B cell (primary cell): Measurements from ENCODE around the gene COBL. TPM values are rescaled to one million over a fixed set of nuclear protein-coding genes. Genes with fewer than 3 reads are reported as not detected.

Experiments used
- ATAC-seq: fragments of 200-7000 bp; cut with Tn5 transposase; one replicate; pipeline ENCODE4 v1.10.0; 2021; ENCODE audit warnings: low read depth, mild to moderate bottlenecking, moderate number of reproducible peaks, moderate library complexity
- CTCF ChIA-PET: fragments of 350-600 bp; sonication (Branson Sonifier 250); formaldehyde crosslinking; loops from one replicate; lab custom pipeline; 2021; ENCODE audit warnings: antibody characterized with exemption, inconsistent platforms; lab: Charles Lee
- POLR2A ChIA-PET: fragments of 350-600 bp; sonication (Branson Sonifier 250); formaldehyde crosslinking; loops from one replicate; lab custom pipeline; 2021; ENCODE audit warnings: antibody characterized with exemption; lab: Charles Lee
- DNase-seq: peaks from one replicate; pipeline ENCODE4 v3.0.0; 2013
- H2AFZ ChIP-seq: 2 replicates; pipeline ENCODE4 v1.6.1; 2012; ENCODE audit warnings: mild to moderate bottlenecking, low read depth, low read length; ENCODE audit not compliant: insufficient read depth, poor library complexity, severe bottlenecking
- H3K27ac ChIP-seq, 2 donors: 1 replicate in 1 of 2; 2 replicates in 1 of 2; pipeline ENCODE4 v1.5.1; 2012 to 2013; ENCODE audit warnings: low read length in 2 of 2, mild to moderate bottlenecking in 2 of 2, moderate library complexity in 1 of 2
- H3K27me3 ChIP-seq, 4 experiments: fragments of 200-600 bp in 1 of 4; sonication (generic) in 1 of 4; replicated peaks in 1 of 4; 1 replicate in 2 of 4; 2 replicates in 2 of 4; pipeline versions ENCODE4 v1.6.1 to v1.7.0; 2013 to 2016; ENCODE audit warnings: low read length in 3 of 4, mild to moderate bottlenecking in 2 of 4, mixed read lengths in 1 of 4, moderate library complexity in 1 of 4; ENCODE audit not compliant: insufficient read depth in 4 of 4, control insufficient read depth in 3 of 4; ENCODE audit errors: control extremely low read depth in 1 of 4
- H3K36me3 ChIP-seq, 2 experiments: replicated peaks in 1 of 2; 1 replicate in 1 of 2; 2 replicates in 1 of 2; pipeline versions ENCODE4 v1.6.1 to v1.7.1; 2013; ENCODE audit warnings: low read length in 1 of 2; ENCODE audit not compliant: insufficient read depth in 2 of 2, control insufficient read depth in 1 of 2; ENCODE audit errors: control extremely low read depth in 1 of 2, extremely low read depth in 1 of 2
- H3K4me1 ChIP-seq, 2 donors: fragments of 200-600 bp in 1 of 2; sonication (generic) in 1 of 2; 1 replicate in 1 of 2; 2 replicates in 1 of 2; pipeline versions ENCODE4 v1.5.1 to v1.6.1; 2013 to 2017; ENCODE audit warnings: low read length in 2 of 2; ENCODE audit not compliant: control insufficient read depth in 2 of 2, insufficient read depth in 2 of 2
- H3K4me2 ChIP-seq: replicated peaks from 2 replicates; pipeline ENCODE3; 2012; ENCODE audit warnings: mild to moderate bottlenecking, low read depth, low read length; ENCODE audit not compliant: poor library complexity, severe bottlenecking
- H3K4me3 ChIP-seq, 5 experiments: fragments of 200-600 bp in 1 of 5; sonication (generic) in 1 of 5; 1 replicate in 3 of 5; 2 replicates in 2 of 5; pipeline versions ENCODE4 v1.5.1 to v1.7.0; 2011 to 2016; ENCODE audit warnings: low read length in 4 of 5, mild to moderate bottlenecking in 4 of 5, low read depth in 2 of 5, control low read depth in 1 of 5, moderate library complexity in 1 of 5; ENCODE audit not compliant: insufficient read depth in 1 of 5; ENCODE audit errors: control extremely low read depth in 1 of 5, extremely low read depth in 1 of 5
- H3K79me2 ChIP-seq: fragments of 200-600 bp; sonication (generic); one replicate; pipeline ENCODE4 v1.6.0; 2016; ENCODE audit warnings: low read length; ENCODE audit not compliant: control insufficient read depth, insufficient read depth
- H3K9ac ChIP-seq: fragments of 200-600 bp; sonication (generic); 2 replicates; pipeline ENCODE4 v1.6.1; 2017; ENCODE audit warnings: mild to moderate bottlenecking, low read length, moderate library complexity
- H3K9me3 ChIP-seq, 3 donors: one replicate each; pipeline versions ENCODE4 v1.6.1 to v1.7.1; 2013; ENCODE audit warnings: low read length in 2 of 3; ENCODE audit not compliant: control insufficient read depth in 2 of 3, insufficient read depth in 1 of 3; ENCODE audit errors: control extremely low read depth in 1 of 3
- H4K20me1 ChIP-seq: 2 replicates; pipeline ENCODE4 v1.6.0; 2012; ENCODE audit warnings: mild to moderate bottlenecking, low read length; ENCODE audit not compliant: insufficient read depth, control insufficient read depth, poor library complexity, severe bottlenecking
- H3K27ac Mint-ChIP-seq: one replicate; pipeline ENCODE4 v1.8.0; 2021; ENCODE audit warnings: mixed read lengths
- H3K27me3 Mint-ChIP-seq: one replicate; pipeline ENCODE4 v1.8.0; 2021; ENCODE audit warnings: mixed read lengths
- H3K4me1 Mint-ChIP-seq: one replicate; pipeline ENCODE4 v1.8.0; 2021; ENCODE audit warnings: mixed read lengths
- H3K4me3 Mint-ChIP-seq: one replicate; pipeline ENCODE4 v1.8.0; 2021; ENCODE audit warnings: mixed read lengths
- H3K9me3 Mint-ChIP-seq: one replicate; pipeline ENCODE4 v1.8.0; 2022; ENCODE audit warnings: mixed read lengths; ENCODE audit not compliant: insufficient read depth
- CTCF ChIP-seq: fragments of 200-600 bp; IDR thresholded peaks from one replicate; pipeline ENCODE4 v1.8.0; 2022; ENCODE audit warnings: antibody characterized with exemption, mild to moderate bottlenecking
- EZH2 ChIP-seq: IDR thresholded peaks from 2 replicates; pipeline ENCODE4 v1.6.1; 2012; ENCODE audit warnings: borderline replicate concordance, low read depth, mild to moderate bottlenecking, moderate library complexity, low read length; ENCODE audit not compliant: insufficient read depth, poor library complexity, severe bottlenecking
- WGBS: methylation state at CpG from one replicate; pipeline ENCODE4 v1.1.5; 2013; ENCODE audit warnings: missing lambda C conversion rate; ENCODE audit not compliant: insufficient coverage; 5-methylcytosine and 5-hydroxymethylcytosine counted together
- intact Hi-C: fragments of 100-400 bp; cut with micrococcal nuclease; formaldehyde crosslinking; loops from one replicate; pipeline ENCODE4 v1.10.0; 2022
- polyA plus RNA-seq: library from polyadenylated mRNA; depleted of rRNA; stranded (reverse); fragments of >200 nt; gene quantifications from 2 replicates; pipeline ENCODE4 v1.2.3, GENCODE V29; 2012
- total RNA-seq, 2 donors: library from RNA; stranded (reverse); fragments of 120-200 nt in 1 of 2; gene quantifications; 1 replicate in 1 of 2; 2 replicates in 1 of 2; pipeline versions ENCODE4 v1.2.3 to v1.2.4, GENCODE V29; 2013 to 2022

COBL gene
- total and polyA plus RNA-seq, 2 donors (not counting 1 experiment from before 2014, with no cell fraction given) = not detected

GRCh38 chr7:51268859-51269258 is 47.8 kb downstream of the COBL start:
- Histone ChIP-seq H3K36me3 (no peaks in the 10 kb centered on the region), H3K9ac (no peak overlapping the region), H2AFZ (no peak overlapping the region), H4K20me1 (no peaks in the 10 kb centered on the region), H3K9me3 (no peaks in the 10 kb centered on the region), H3K79me2 (no peaks in the 10 kb centered on the region), H3K4me2 (no peak overlapping the region), H3K27me3 (no peaks in the 10 kb centered on the region), H3K4me1 (no peaks in the 10 kb centered on the region), H3K4me3 (no peak overlapping the region), H3K27ac (no peak overlapping the region)
- ChIA-PET CTCF (no interaction called here), POLR2A (no interaction called here)
- Mint-ChIP-seq H3K9me3 (no peaks in the 10 kb centered on the region), H3K4me1 (no peaks in the 10 kb centered on the region), H3K27ac (no peak overlapping the region), H3K4me3 (no peak overlapping the region), H3K27me3 (no peaks in the 10 kb centered on the region)
- intact Hi-C loops = no loop called here
- ATAC-seq = no peak
- no peak for DNase-seq
- TF ChIP-seq EZH2 = no peak
- no peak for TF ChIP-seq CTCF
- 100% methylated on average over 2 of the region's 7 CpGs for WGBS

- Mint-ChIP-seq H3K27ac (no peak overlapping the region), H3K4me1 (no peaks in the 10 kb centered on the region), H3K4me3 (no peak overlapping the region), H3K9me3 (no peaks in the 10 kb centered on the region), H3K27me3 (no peaks in the 10 kb centered on the region)
- Histone ChIP-seq H3K27me3 (no peaks in the 10 kb centered on the region), H3K9ac (no peak overlapping the region), H3K79me2 (no peaks in the 10 kb centered on the region), H3K4me2 (no peak overlapping the region), H3K9me3 (no peaks in the 10 kb centered on the region), H2AFZ (no peak overlapping the region), H3K36me3 (no peaks in the 10 kb centered on the region), H3K4me1 (no peaks in the 10 kb centered on the region), H3K27ac (no peak overlapping the region), H4K20me1 (no peaks in the 10 kb centered on the region), H3K4me3 (no peak overlapping the region)
- DNase-seq (no peak), ATAC-seq (no peak)
- ChIA-PET CTCF (no interaction called here), POLR2A (no interaction called here)
- 100% methylated on average over 1 of the region's 2 CpGs for WGBS
- TF ChIP-seq EZH2 (no peak), CTCF (no peak)
- intact Hi-C loops = no loop called here
Observed at GRCh38 chr7:51267169-51267568, 49.4 kb downstream of the COBL start.
